Endothelial cell of umbilical vein (primary cell): ENCODE measurements around the gene DSP. TPM values are rescaled to one million over a fixed set of nuclear protein-coding genes. Genes with fewer than 3 reads are reported as not detected.

Experiments used
- BruUV-seq: library from RNA; stranded (reverse); fragments of 400-500 nt; replicated peaks from 2 replicates; lab custom pipeline; 2021; lab: Mats Ljungman, UMichigan
- CTCF ChIA-PET: fragments of 300-600, 350-600 bp; sonication (Branson Sonifier 250); formaldehyde crosslinking; loops from one replicate; lab custom pipeline; 2021; ENCODE audit warnings: antibody characterized with exemption, inconsistent platforms; lab: Charles Lee
- POLR2A ChIA-PET: fragments of 300-600, 350-600 bp; sonication (Branson Sonifier 250); formaldehyde crosslinking; loops from one replicate; lab custom pipeline; 2021; ENCODE audit warnings: antibody characterized with exemption, inconsistent platforms; lab: Charles Lee
- DNase-seq: peaks from one replicate; pipeline ENCODE4 v3.0.0-alpha.2; 2011; ENCODE audit warnings: low read depth, low spot score
- FAIRE-seq: peaks from 2 replicates; lab custom pipeline; 2011; peaks lifted over from hg19 to GRCh38; lab: Jason Lieb, UNC
- H2AFZ ChIP-seq: 2 replicates; pipeline ENCODE4 v1.6.0; 2012; ENCODE audit warnings: low read depth, low read length, control low read depth, inconsistent platforms
- H3K27ac ChIP-seq: 2 replicates; pipeline ENCODE4 v1.5.1; 2011; ENCODE audit warnings: low read depth, mild to moderate bottlenecking, control low read depth, low read length, moderate library complexity; ENCODE audit not compliant: insufficient read depth
- H3K27me3 ChIP-seq, 2 experiments: 2 replicates each; pipeline versions ENCODE4 v1.6.0 to v1.6.1; 2011; ENCODE audit warnings: low read length in 2 of 2, mixed read lengths in 1 of 2; ENCODE audit not compliant: control insufficient read depth in 2 of 2, insufficient read depth in 2 of 2
- H3K36me3 ChIP-seq, 2 experiments: 2 replicates in 1 of 2; 3 replicates in 1 of 2; pipeline ENCODE4 v1.5.1; 2011; ENCODE audit warnings: low read length in 2 of 2, mild to moderate bottlenecking in 1 of 2, moderate library complexity in 1 of 2; ENCODE audit not compliant: control insufficient read depth in 2 of 2, insufficient read depth in 2 of 2; ENCODE audit errors: extremely low read depth in 1 of 2
- H3K4me1 ChIP-seq: 3 replicates; pipeline ENCODE4 v1.5.1; 2011; ENCODE audit warnings: mild to moderate bottlenecking, low read length; ENCODE audit not compliant: control insufficient read depth, insufficient read depth; ENCODE audit errors: extremely low read depth
- H3K4me2 ChIP-seq: 2 replicates; pipeline ENCODE4 v1.6.1; 2011; ENCODE audit warnings: low read length, control low read depth, mixed read lengths; ENCODE audit not compliant: insufficient read depth
- H3K4me3 ChIP-seq, 3 experiments: fragments of 200-600 bp in 1 of 3; sonication (generic), shearing (Covaris generic) in 1 of 3; replicated peaks in 1 of 3; 2 replicates each; pipeline ENCODE4 v1.5.1; 2011 to 2016; ENCODE audit warnings: control low read depth in 3 of 3, low read length in 3 of 3, mild to moderate bottlenecking in 2 of 3, inconsistent platforms in 1 of 3, low read depth in 1 of 3, moderate library complexity in 1 of 3; ENCODE audit not compliant: insufficient read depth in 1 of 3
- H3K79me2 ChIP-seq: 2 replicates; pipeline ENCODE4 v1.6.0; 2012; ENCODE audit warnings: low read length, inconsistent platforms; ENCODE audit not compliant: control insufficient read depth, insufficient read depth
- H3K9ac ChIP-seq: replicated peaks from 2 replicates; pipeline ENCODE3; 2011; ENCODE audit warnings: low read length, control low read depth; ENCODE audit not compliant: insufficient read depth; ENCODE audit errors: extremely low read depth
- H3K9me1 ChIP-seq: replicated peaks from 3 replicates; pipeline ENCODE4 v1.6.0; 2011; ENCODE audit warnings: mild to moderate bottlenecking, low read length; ENCODE audit not compliant: control insufficient read depth, insufficient read depth; ENCODE audit errors: extremely low read depth
- H3K9me3 ChIP-seq: replicated peaks from 2 replicates; pipeline ENCODE4 v1.5.1; 2012; ENCODE audit warnings: low read length, inconsistent platforms; ENCODE audit not compliant: control insufficient read depth, insufficient read depth
- H4K20me1 ChIP-seq: replicated peaks from 2 replicates; pipeline ENCODE3; 2011; ENCODE audit warnings: mild to moderate bottlenecking, low read length; ENCODE audit not compliant: control insufficient read depth, insufficient read depth; ENCODE audit errors: extremely low read depth
- CTCF ChIP-seq, 2 donors: IDR thresholded peaks; 1 replicate in 1 of 2; 2 replicates in 1 of 2; pipeline ENCODE4 v1.5.1; 2011; ENCODE audit warnings: low read length in 2 of 2, mild to moderate bottlenecking in 2 of 2, moderate library complexity in 2 of 2, control low read depth in 1 of 2, inconsistent platforms in 1 of 2, low read depth in 1 of 2; ENCODE audit not compliant: insufficient read depth in 1 of 2; ENCODE audit errors: extremely low read depth in 1 of 2
- EZH2 ChIP-seq: IDR thresholded peaks from 2 replicates; pipeline ENCODE4 v1.6.1; 2012; ENCODE audit warnings: borderline replicate concordance, low read depth, mild to moderate bottlenecking, moderate library complexity, low read length, inconsistent platforms; ENCODE audit not compliant: severe bottlenecking
- FOS ChIP-seq: IDR thresholded peaks from 2 replicates; pipeline ENCODE4 v1.6.1; 2011; ENCODE audit warnings: mild to moderate bottlenecking, low read length, moderate library complexity, borderline replicate concordance; ENCODE audit not compliant: insufficient read depth
- GATA2 ChIP-seq: IDR thresholded peaks from 2 replicates; pipeline ENCODE4 v1.7.0; 2011; ENCODE audit warnings: low read depth, mild to moderate bottlenecking, moderate library complexity, mixed read lengths, low read length; ENCODE audit not compliant: insufficient read length, insufficient read depth
- JUN ChIP-seq: IDR thresholded peaks from 2 replicates; pipeline ENCODE4 v1.6.1; 2011; ENCODE audit warnings: borderline replicate concordance, low read depth; ENCODE audit not compliant: insufficient read length, insufficient read depth
- MYC ChIP-seq: IDR thresholded peaks from one replicate; pipeline ENCODE4 v1.6.1; 2011; ENCODE audit warnings: mild to moderate bottlenecking, low read depth, low read length
- POLR2A ChIP-seq: IDR thresholded peaks from 2 replicates; pipeline ENCODE4 v1.6.1; 2012; ENCODE audit warnings: low read depth, mild to moderate bottlenecking, control low read depth, low read length
- POLR2AphosphoS5 ChIP-seq: IDR thresholded peaks from 2 replicates; pipeline ENCODE4 v1.6.1; 2012; ENCODE audit warnings: low read depth, mild to moderate bottlenecking, control low read depth, low read length, moderate library complexity; ENCODE audit not compliant: insufficient read depth
- dilution Hi-C: fragments of 300-500 bp; cut with MboI; formaldehyde crosslinking; loops from one replicate; pipeline ENCODE4 v1.15.0; 2019; ENCODE audit warnings: low sequenced_read_pairs; ENCODE audit not compliant: extremely low pct_ligation_motif_present
- intact Hi-C: fragments of 100-400 bp; cut with micrococcal nuclease; formaldehyde crosslinking; loops from one replicate; pipeline ENCODE4 v1.10.0; 2022
- polyA plus RNA-seq, 4 experiments: library from polyadenylated mRNA; depleted of rRNA in 3 of 4; stranded (reverse) in 3 of 4; unstranded in 1 of 4; fragments of >200 nt; gene quantifications; 2 replicates each; pipeline versions ENCODE4 v1.2.1 to v1.2.3, GENCODE V29; 2011 to 2012; ENCODE audit warnings: missing spikeins in 1 of 4
- total RNA-seq: library from RNA; stranded (reverse); gene quantifications from 2 replicates; pipeline ENCODE4 v1.2.3, GENCODE V29; 2021
- TF ChIP-seq, protein P1 (sequence below): IDR thresholded peaks from 2 replicates; pipeline ENCODE4 v1.6.1; 2011; ENCODE audit not compliant: insufficient read depth, insufficient read length

The DSP gene
- total and polyA plus RNA-seq, 2 donors (not counting 3 experiments of a cell fraction or from before 2014, with no cell fraction given), result 0.03 to 0.77 TPM

GRCh38 chr6:7523922-7524321 is 17.5 kb upstream of the DSP start:
- H3K9ac ChIP-seq, result no peak overlapping the region

GRCh38 chr6:7526755-7527154 is 14.7 kb upstream of the DSP start:
- H3K79me2 ChIP-seq, result no peaks in the 10 kb centered on the region
- FAIRE-seq (no peak), DNase-seq (no peak)
- ChIA-PET CTCF (no interaction called here), POLR2A (interaction anchor here (0.7 kb wide), 1 partner anchor 861 kb away, joined by 7 read pairs; no protein-coding TSS in a partner anchor)
- H3K4me1 ChIP-seq, result no peaks in the 10 kb centered on the region
- no peaks in the 10 kb centered on the region for H3K9me1 ChIP-seq
- H3K4me2 ChIP-seq, result no peak overlapping the region
- intact Hi-C loops (no loop called here), dilution Hi-C loops (no loop called here)
- H3K36me3 ChIP-seq, result no peaks in the 10 kb centered on the region
- H3K27me3 ChIP-seq, result no peaks in the 10 kb centered on the region
- no peaks in the 10 kb centered on the region for H4K20me1 ChIP-seq
- no peak overlapping the region for H3K27ac ChIP-seq
- no peak overlapping the region for H3K9ac ChIP-seq
- no peaks in the 10 kb centered on the region for H3K9me3 ChIP-seq
- no peak overlapping the region for H3K4me3 ChIP-seq
- TF ChIP-seq EZH2 (no peak), FOS (no peak), GATA2 (no peak), MYC (no peak), JUN (no peak), POLR2AphosphoS5 (no peak), CTCF (IDR thresholded peaks at IDR 0.05; ENCODE audit: extremely low read depth in 1 of 2, insufficient read depth in 1 of 2, low read depth in 1 of 2, low read length in 2 of 2) (no peak), POLR2A (no peak)
- TF ChIP-seq, protein P1, sequence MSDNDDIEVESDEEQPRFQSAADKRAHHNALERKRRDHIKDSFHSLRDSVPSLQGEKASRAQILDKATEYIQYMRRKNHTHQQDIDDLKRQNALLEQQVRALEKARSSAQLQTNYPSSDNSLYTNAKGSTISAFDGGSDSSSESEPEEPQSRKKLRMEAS, result no peak
- BruUV-seq, result no TSS peak
- H2AFZ ChIP-seq, result no peak overlapping the region

More at GRCh38 chr6:7523922-7524321, 17.5 kb upstream of the DSP start:
- dilution Hi-C loops, result no loop called here
- Histone ChIP-seq H4K20me1 (no peaks in the 10 kb centered on the region), H3K27ac (no peak overlapping the region), H2AFZ (no peak overlapping the region), H3K9me3 (no peaks in the 10 kb centered on the region), H3K4me2 (no peak overlapping the region), H3K9me1 (no peaks in the 10 kb centered on the region), H3K79me2 (no peaks in the 10 kb centered on the region), H3K4me3 (no peak overlapping the region), H3K4me1 (no peaks in the 10 kb centered on the region), H3K27me3 (no peaks in the 10 kb centered on the region), H3K36me3 (no peaks in the 10 kb centered on the region)
- no peak for TF ChIP-seq FOS
- FAIRE-seq, result no peak
- intact Hi-C loops, result no loop called here
- CTCF ChIA-PET, result no interaction called here
- no TSS peak for BruUV-seq
- DNase-seq, result no peak
- POLR2A ChIA-PET, result no interaction called here
